ENCODE data around the gene PTPRU.

Gene PTPRU

GRCh38 chr1:29272147-29272907, 36.0 kb downstream of the PTPRU start:
- Histone ChIP-seq H3K27me3 (ENCODE audit: control insufficient read depth in 1 of 2, insufficient read depth in 2 of 2, low read length in 2 of 2) (no peaks in the 10 kb centered on the region), H3K4me1 (ENCODE audit: insufficient read depth, low read length) (peaks cover 13% of the 10 kb centered on the region), H3K36me3 (ENCODE audit: insufficient read depth, low read length) (no peaks in the 10 kb centered on the region), H3K4me3 (ENCODE audit: low read depth in 1 of 2, low read length in 2 of 2) (no peak overlapping the region), H3K27ac (ENCODE audit: low read depth, low read length) (no peak overlapping the region), H3K9ac (ENCODE audit: low read length) (no peak overlapping the region), H3K9me3 (ENCODE audit: low read length) (no peaks in the 10 kb centered on the region)

GRCh38 chr1:29275435-29275834, 39.1 kb downstream of the PTPRU start:
- Histone ChIP-seq H3K9me3 (ENCODE audit: low read length) (no peaks in the 10 kb centered on the region), H3K27ac (ENCODE audit: low read depth, low read length) (no peak overlapping the region), H3K4me1 (ENCODE audit: insufficient read depth, low read length) (peaks cover 13% of the 10 kb centered on the region), H3K9ac (ENCODE audit: low read length) (no peak overlapping the region), H3K4me3 (ENCODE audit: low read depth in 1 of 2, low read length in 2 of 2) (no peak overlapping the region), H3K36me3 (ENCODE audit: insufficient read depth, low read length) (peaks cover 7% of the 10 kb centered on the region), H3K27me3 (ENCODE audit: control insufficient read depth in 1 of 2, insufficient read depth in 2 of 2, low read length in 2 of 2) (no peaks in the 10 kb centered on the region)

- H3K9me3 ChIP-seq (ENCODE audit: low read length): no peaks in the 10 kb centered on the region
- no peak overlapping the region for H3K4me3 ChIP-seq (ENCODE audit: low read depth in 1 of 2, low read length in 2 of 2)
- H3K36me3 ChIP-seq (ENCODE audit: insufficient read depth, low read length): peaks cover 7% of the 10 kb centered on the region
- H3K27ac ChIP-seq (ENCODE audit: low read depth, low read length): no peak overlapping the region
- no peaks in the 10 kb centered on the region for H3K27me3 ChIP-seq (ENCODE audit: control insufficient read depth in 1 of 2, insufficient read depth in 2 of 2, low read length in 2 of 2)
- H3K9ac ChIP-seq (ENCODE audit: low read length): no peak overlapping the region
- H3K4me1 ChIP-seq (ENCODE audit: insufficient read depth, low read length): no peaks in the 10 kb centered on the region
Observed at GRCh38 chr1:29278124-29278523, 41.8 kb downstream of the PTPRU start.

GRCh38 chr1:29279406-29279805, 43.1 kb downstream of the PTPRU start:
- Histone ChIP-seq H3K27me3 (ENCODE audit: control insufficient read depth in 1 of 2, insufficient read depth in 2 of 2, low read length in 2 of 2) (no peaks in the 10 kb centered on the region), H3K36me3 (ENCODE audit: insufficient read depth, low read length) (peaks cover 7% of the 10 kb centered on the region), H3K4me3 (ENCODE audit: low read depth in 1 of 2, low read length in 2 of 2) (no peak overlapping the region), H3K27ac (ENCODE audit: low read depth, low read length) (no peak overlapping the region), H3K4me1 (ENCODE audit: insufficient read depth, low read length) (no peaks in the 10 kb centered on the region), H3K9ac (ENCODE audit: low read length) (no peak overlapping the region), H3K9me3 (ENCODE audit: low read length) (no peaks in the 10 kb centered on the region)

GRCh38 chr1:29279951-29280391, 43.6 kb downstream of the PTPRU start:
- Histone ChIP-seq H3K27ac (ENCODE audit: low read depth, low read length) (no peak overlapping the region), H3K27me3 (ENCODE audit: control insufficient read depth in 1 of 2, insufficient read depth in 2 of 2, low read length in 2 of 2) (no peaks in the 10 kb centered on the region), H3K4me3 (ENCODE audit: low read depth in 1 of 2, low read length in 2 of 2) (no peak overlapping the region), H3K9ac (ENCODE audit: low read length) (no peak overlapping the region), H3K4me1 (ENCODE audit: insufficient read depth, low read length) (no peaks in the 10 kb centered on the region), H3K36me3 (ENCODE audit: insufficient read depth, low read length) (peaks cover 7% of the 10 kb centered on the region), H3K9me3 (ENCODE audit: low read length) (no peaks in the 10 kb centered on the region)

GRCh38 chr1:29280409-29281131, 44.2 kb downstream of the PTPRU start:
- H3K9me3 ChIP-seq (ENCODE audit: low read length): no peaks in the 10 kb centered on the region
- no peaks in the 10 kb centered on the region for H3K4me1 ChIP-seq (ENCODE audit: insufficient read depth, low read length)
- H3K27ac ChIP-seq (ENCODE audit: low read depth, low read length): no peak overlapping the region
- no peak overlapping the region for H3K4me3 ChIP-seq (ENCODE audit: low read depth in 1 of 2, low read length in 2 of 2)
- H3K36me3 ChIP-seq (ENCODE audit: insufficient read depth, low read length): peaks cover 7% of the 10 kb centered on the region
- no peaks in the 10 kb centered on the region for H3K27me3 ChIP-seq (ENCODE audit: control insufficient read depth in 1 of 2, insufficient read depth in 2 of 2, low read length in 2 of 2)
- H3K9ac ChIP-seq (ENCODE audit: low read length): no peak overlapping the region

GRCh38 chr1:29281571-29281970, 45.2 kb downstream of the PTPRU start:
- Histone ChIP-seq H3K4me3 (ENCODE audit: low read depth in 1 of 2, low read length in 2 of 2) (no peak overlapping the region), H3K9ac (ENCODE audit: low read length) (no peak overlapping the region), H3K9me3 (ENCODE audit: low read length) (no peaks in the 10 kb centered on the region), H3K27ac (ENCODE audit: low read depth, low read length) (no peak overlapping the region), H3K4me1 (ENCODE audit: insufficient read depth, low read length) (no peaks in the 10 kb centered on the region), H3K27me3 (ENCODE audit: control insufficient read depth in 1 of 2, insufficient read depth in 2 of 2, low read length in 2 of 2) (no peaks in the 10 kb centered on the region), H3K36me3 (ENCODE audit: insufficient read depth, low read length) (peaks cover 7% of the 10 kb centered on the region)

- Histone ChIP-seq H3K36me3 (ENCODE audit: insufficient read depth, low read length) (peaks cover 7% of the 10 kb centered on the region), H3K9ac (ENCODE audit: low read length) (no peak overlapping the region), H3K4me1 (ENCODE audit: insufficient read depth, low read length) (no peaks in the 10 kb centered on the region), H3K27me3 (ENCODE audit: control insufficient read depth in 1 of 2, insufficient read depth in 2 of 2, low read length in 2 of 2) (no peaks in the 10 kb centered on the region), H3K9me3 (ENCODE audit: low read length) (no peaks in the 10 kb centered on the region), H3K27ac (ENCODE audit: low read depth, low read length) (no peak overlapping the region), H3K4me3 (ENCODE audit: low read depth in 1 of 2, low read length in 2 of 2) (no peak overlapping the region)
Observed at GRCh38 chr1:29282135-29282923, 46.0 kb downstream of the PTPRU start.

- Histone ChIP-seq H3K27me3 (ENCODE audit: control insufficient read depth in 1 of 2, insufficient read depth in 2 of 2, low read length in 2 of 2) (no peaks in the 10 kb centered on the region), H3K4me1 (ENCODE audit: insufficient read depth, low read length) (no peaks in the 10 kb centered on the region), H3K4me3 (ENCODE audit: low read depth in 1 of 2, low read length in 2 of 2) (no peak overlapping the region), H3K27ac (ENCODE audit: low read depth, low read length) (no peak overlapping the region), H3K36me3 (ENCODE audit: insufficient read depth, low read length) (peaks cover 7% of the 10 kb centered on the region), H3K9me3 (ENCODE audit: low read length) (no peaks in the 10 kb centered on the region), H3K9ac (ENCODE audit: low read length) (no peak overlapping the region)
Observed at GRCh38 chr1:29282924-29283803, 46.8 kb downstream of the PTPRU start.

- Histone ChIP-seq H3K4me1 (ENCODE audit: insufficient read depth, low read length) (no peaks in the 10 kb centered on the region), H3K9ac (ENCODE audit: low read length) (no peak overlapping the region), H3K27ac (ENCODE audit: low read depth, low read length) (no peak overlapping the region), H3K36me3 (ENCODE audit: insufficient read depth, low read length) (peaks cover 3% of the 10 kb centered on the region), H3K4me3 (ENCODE audit: low read depth in 1 of 2, low read length in 2 of 2) (no peak overlapping the region), H3K27me3 (ENCODE audit: control insufficient read depth in 1 of 2, insufficient read depth in 2 of 2, low read length in 2 of 2) (no peaks in the 10 kb centered on the region), H3K9me3 (ENCODE audit: low read length) (no peaks in the 10 kb centered on the region)
Observed at GRCh38 chr1:29283804-29284195, 47.5 kb downstream of the PTPRU start.
